C4-2B (cell line): ENCODE results near the gene GHRHR.

Experiments used
- H3K27ac ChIP-seq: fragments of 450-650 bp; 2 replicates; pipeline ENCODE4 v1.5.1; 2017
- CTCF ChIP-seq: fragments of 450-650 bp; conservative IDR thresholded peaks from 2 replicates; pipeline ENCODE4 v1.5.1; 2017; ENCODE audit warnings: mild to moderate bottlenecking
- ZFX ChIP-seq: fragments of 450-650 bp; IDR thresholded peaks from 2 replicates; pipeline ENCODE4 v1.6.1; 2017

GHRHR gene

GRCh38 chr7:30918676-30919075, 45.1 kb upstream of the GHRHR start:
- no peak for TF ChIP-seq ZFX
- no peak for TF ChIP-seq CTCF
- no peak overlapping the region for H3K27ac ChIP-seq

- TF ChIP-seq ZFX: no peak
- TF ChIP-seq CTCF: no peak
- H3K27ac ChIP-seq: no peak overlapping the region
Observed at GRCh38 chr7:30920021-30920583, 43.7 kb upstream of the GHRHR start.

GRCh38 chr7:30920584-30921539, 42.9 kb upstream of the GHRHR start:
- no peak for TF ChIP-seq CTCF
- TF ChIP-seq ZFX: no peak
- no peak overlapping the region for H3K27ac ChIP-seq

- H3K27ac ChIP-seq: no peak overlapping the region
- TF ChIP-seq CTCF: no peak
- no peak for TF ChIP-seq ZFX
Observed at GRCh38 chr7:30921540-30922401, 42.0 kb upstream of the GHRHR start.

- no peak overlapping the region for H3K27ac ChIP-seq
- TF ChIP-seq ZFX: no peak
- TF ChIP-seq CTCF: no peak
Observed at GRCh38 chr7:30922596-30922995, 41.2 kb upstream of the GHRHR start.

GRCh38 chr7:30923009-30923773, 40.6 kb upstream of the GHRHR start:
- no peak for TF ChIP-seq ZFX
- TF ChIP-seq CTCF: no peak
- H3K27ac ChIP-seq: no peak overlapping the region
